ENCODE results near the gene GIMAP8. TPM values are rescaled to one million over a fixed set of nuclear protein-coding genes. Genes with fewer than 3 reads are reported as not detected.

GIMAP8 gene
- total RNA-seq, 1 experiment from 2014 or later: not detected

DNA sequence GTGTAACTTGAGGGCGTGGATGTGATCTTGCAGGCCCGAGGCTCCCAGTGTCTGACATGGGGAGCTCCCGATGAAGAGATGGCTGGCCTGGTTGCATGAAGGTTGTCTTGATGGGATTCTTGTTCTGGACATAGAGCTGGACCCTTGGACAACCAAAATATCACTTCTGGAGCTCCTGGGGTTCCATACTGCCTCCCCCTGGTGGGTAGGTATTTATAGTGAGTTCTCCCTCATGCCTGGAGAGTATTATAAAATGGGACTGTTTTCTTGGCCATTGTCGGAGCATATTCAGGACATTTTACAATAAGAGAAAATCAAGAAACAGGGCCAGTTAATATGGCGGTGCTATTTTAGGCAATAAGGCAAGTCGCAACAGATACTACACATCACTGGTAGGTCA, 32.6 kb upstream of the GIMAP8 start:
- Mint-ChIP-seq H3K9me3 (no peaks in the 10 kb centered on the region; a peak in 2 of 5 replicates), H3K36me3 (ENCODE audit: insufficient read depth in 1 of 3, low read depth in 3 of 3) (peaks cover 0 to 3% (median 2%) of the 10 kb centered on the region in 3 experiments; a peak in 5 of 7 replicates), H3K27me3 (ENCODE audit: low read depth) (peaks cover 14% of the 10 kb centered on the region), H3K27ac (no peak overlapping the region), H3K4me3 (no peak overlapping the region), H3K4me1 (peaks cover 21 to 27% of the 10 kb centered on the region in 2 experiments)
- H2BK12ac ChIP-seq (ENCODE audit: insufficient read length, low read depth, low read length): no peak overlapping the region
- no peaks in the 10 kb centered on the region for H4K20me1 ChIP-seq (ENCODE audit: control insufficient read depth, insufficient read depth, insufficient read length)
- H3K23ac ChIP-seq (ENCODE audit: insufficient read length, low read depth, low read length): no peak overlapping the region
- no peak overlapping the region for H3T11ph ChIP-seq (ENCODE audit: low read length)
- H3K79me1 ChIP-seq (ENCODE audit: insufficient read depth, low read depth, low read length, poor library complexity, severe bottlenecking): no peaks in the 10 kb centered on the region
- no peak overlapping the region for H2BK5ac ChIP-seq (ENCODE audit: insufficient read length, low read length)
- H3K4me1 ChIP-seq (ENCODE audit: insufficient read depth, low read length): no peaks in the 10 kb centered on the region; the same call in 1 of the 2 replicates
- no peak overlapping the region for H3K14ac ChIP-seq (ENCODE audit: insufficient read depth, low read length)
- no peak overlapping the region for H2BK20ac ChIP-seq (ENCODE audit: low read depth, low read length, poor library complexity, severe bottlenecking)
- no peaks in the 10 kb centered on the region for H3K79me2 ChIP-seq (ENCODE audit: insufficient read depth, low read length)
- H2BK120ac ChIP-seq (ENCODE audit: low read depth, low read length, poor library complexity, severe bottlenecking): no peak overlapping the region
- H3K56ac ChIP-seq (ENCODE audit: insufficient read length, low read depth, low read length): no peak overlapping the region
- no peak for DNase-seq
- H4K8ac ChIP-seq (replicated peaks; ENCODE audit: insufficient read length, low read depth, low read length): no peak overlapping the region
- H4K91ac ChIP-seq (ENCODE audit: insufficient read length, low read depth, low read length): no peak overlapping the region
- no peak overlapping the region for H2AFZ ChIP-seq (ENCODE audit: low read length)
- no peak overlapping the region for H2BK15ac ChIP-seq (ENCODE audit: low read depth, low read length)
- TF ChIP-seq, protein P1, sequence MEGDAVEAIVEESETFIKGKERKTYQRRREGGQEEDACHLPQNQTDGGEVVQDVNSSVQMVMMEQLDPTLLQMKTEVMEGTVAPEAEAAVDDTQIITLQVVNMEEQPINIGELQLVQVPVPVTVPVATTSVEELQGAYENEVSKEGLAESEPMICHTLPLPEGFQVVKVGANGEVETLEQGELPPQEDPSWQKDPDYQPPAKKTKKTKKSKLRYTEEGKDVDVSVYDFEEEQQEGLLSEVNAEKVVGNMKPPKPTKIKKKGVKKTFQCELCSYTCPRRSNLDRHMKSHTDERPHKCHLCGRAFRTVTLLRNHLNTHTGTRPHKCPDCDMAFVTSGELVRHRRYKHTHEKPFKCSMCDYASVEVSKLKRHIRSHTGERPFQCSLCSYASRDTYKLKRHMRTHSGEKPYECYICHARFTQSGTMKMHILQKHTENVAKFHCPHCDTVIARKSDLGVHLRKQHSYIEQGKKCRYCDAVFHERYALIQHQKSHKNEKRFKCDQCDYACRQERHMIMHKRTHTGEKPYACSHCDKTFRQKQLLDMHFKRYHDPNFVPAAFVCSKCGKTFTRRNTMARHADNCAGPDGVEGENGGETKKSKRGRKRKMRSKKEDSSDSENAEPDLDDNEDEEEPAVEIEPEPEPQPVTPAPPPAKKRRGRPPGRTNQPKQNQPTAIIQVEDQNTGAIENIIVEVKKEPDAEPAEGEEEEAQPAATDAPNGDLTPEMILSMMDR (conservative IDR thresholded peaks at IDR 0.05): peak; percentile 46; the same call in 2 of the 3 replicates
- no peak overlapping the region for H2AK5ac ChIP-seq (ENCODE audit: insufficient read length, low read length)
- H4K5ac ChIP-seq (ENCODE audit: insufficient read length, low read depth, low read length): no peak overlapping the region
- no CpG with 5 or more reads among the region's 6 CpGs for WGBS (ENCODE audit: extremely low coverage, insufficient read length, low lambda C conversion rate)
- H3K18ac ChIP-seq (ENCODE audit: insufficient read length, low read depth, low read length): no peak overlapping the region
- no peaks in the 10 kb centered on the region for H3K9me3 ChIP-seq (ENCODE audit: control insufficient read depth, low read depth, low read length)
- no peak overlapping the region for H3K4ac ChIP-seq (ENCODE audit: low read depth, low read length)
- H3K9ac ChIP-seq (ENCODE audit: extremely low read depth, insufficient read length, low read length): no peak overlapping the region
- no peak overlapping the region for H3K27ac ChIP-seq (ENCODE audit: insufficient read length, low read depth, low read length)
- no peaks in the 10 kb centered on the region for H3K27me3 ChIP-seq (ENCODE audit: insufficient read depth, low read length)
- H3K4me2 ChIP-seq (ENCODE audit: insufficient read depth, insufficient read length, low read length): no peak overlapping the region
- H3K23me2 ChIP-seq (ENCODE audit: insufficient read length, low read depth, low read length, poor library complexity, severe bottlenecking): no peaks in the 10 kb centered on the region

Data from H9 (cell line).